Fibroblast of gingiva (primary cell): ENCODE data around the gene NUCKS1.
"Not testable (repeated sequence)": the region's sequence is repeated elsewhere in the genome, so short reads cannot be mapped to it uniquely, and the experiment has no call there.

Experiments used
- DNase-seq: peaks from one replicate; pipeline ENCODE4 v3.0.0-alpha.2; 2011; ENCODE audit warnings: low read depth

The NUCKS1 gene

GRCh38 chr1:205729945-205730610 lies 19.9 kb downstream of the NUCKS1 start:
- no peak for DNase-seq

- DNase-seq = no peak
Measured at GRCh38 chr1:205726619-205727125, 23.3 kb downstream of the NUCKS1 start.

- DNase-seq = no peak
Measured at GRCh38 chr1:205725514-205725913, 24.5 kb downstream of the NUCKS1 start.

- DNase-seq = not testable (repeated sequence)
Measured at GRCh38 chr1:205720740-205721139, 29.2 kb downstream of the NUCKS1 start.

- DNase-seq = no peak
Measured at GRCh38 chr1:205719762-205720161, 30.2 kb downstream of the NUCKS1 start.

GRCh38 chr1:205719015-205719414 lies 31.0 kb downstream of the NUCKS1 start:
- no peak for DNase-seq

- no peak for DNase-seq
Measured at GRCh38 chr1:205716371-205717132, 33.4 kb downstream of the NUCKS1 start.

GRCh38 chr1:205715628-205716027 lies 34.4 kb downstream of the NUCKS1 start:
- DNase-seq = no peak

- DNase-seq = no peak
Measured at GRCh38 chr1:205714906-205715246, 35.1 kb downstream of the NUCKS1 start.

GRCh38 chr1:205714190-205714905 lies 35.6 kb downstream of the NUCKS1 start:
- DNase-seq = peak; percentile 75

- DNase-seq = peak; percentile 70
Measured at GRCh38 chr1:205711105-205712048, 38.6 kb downstream of the NUCKS1 start.

GRCh38 chr1:205710201-205711062 lies 39.5 kb downstream of the NUCKS1 start:
- DNase-seq = no peak

GRCh38 chr1:205709640-205710039 lies 40.3 kb downstream of the NUCKS1 start:
- DNase-seq = no peak

- peak; percentile 58 for DNase-seq
Measured at GRCh38 chr1:205709059-205709398, 41.0 kb downstream of the NUCKS1 start.

GRCh38 chr1:205706601-205707502 lies 43.1 kb downstream of the NUCKS1 start:
- no peak for DNase-seq

GRCh38 chr1:205704903-205705302 lies 45.1 kb downstream of the NUCKS1 start:
- DNase-seq = no peak

GRCh38 chr1:205703072-205703471 lies 46.9 kb downstream of the NUCKS1 start:
- no peak for DNase-seq

GRCh38 chr1:205701891-205702290 lies 48.1 kb downstream of the NUCKS1 start:
- DNase-seq = no peak

GRCh38 chr1:205701420-205701819 lies 48.6 kb downstream of the NUCKS1 start:
- DNase-seq = no peak
